HT1080 (cell line): Measurements from ENCODE around the gene MAG. TPM values are rescaled to one million over a fixed set of nuclear protein-coding genes. Genes with fewer than 3 reads are reported as not detected.
"Not testable (repeated sequence)": the region's sequence is repeated elsewhere in the genome, so short reads cannot be mapped to it uniquely, and the experiment has no call there.

Experiments
- DNase-seq: peaks from one replicate; pipeline ENCODE4 v3.0.0-alpha.2; 2015; ENCODE audit warnings: low read depth
- total RNA-seq: library from RNA; depleted of rRNA; stranded (reverse); fragments of >200 nt; shearing (Covaris generic); gene quantifications from 2 replicates; pipeline ENCODE4 v1.2.3, GENCODE V29; 2014; rRNA removed

The MAG gene
- total RNA-seq, 1 experiment from 2014 or later = not detected

GRCh38 chr19:35358834-35359233 lies 66.9 kb downstream of the MAG start:
- not testable (repeated sequence) for DNase-seq

- DNase-seq = not testable (repeated sequence)
These were observed 67.4 kb downstream of the MAG start for GRCh38 chr19:35359395-35359794.

GRCh38 chr19:35360081-35360480 lies 68.1 kb downstream of the MAG start:
- not testable (repeated sequence) for DNase-seq

- no peak for DNase-seq
These were observed 69.0 kb downstream of the MAG start for GRCh38 chr19:35360880-35361420.

DNA sequence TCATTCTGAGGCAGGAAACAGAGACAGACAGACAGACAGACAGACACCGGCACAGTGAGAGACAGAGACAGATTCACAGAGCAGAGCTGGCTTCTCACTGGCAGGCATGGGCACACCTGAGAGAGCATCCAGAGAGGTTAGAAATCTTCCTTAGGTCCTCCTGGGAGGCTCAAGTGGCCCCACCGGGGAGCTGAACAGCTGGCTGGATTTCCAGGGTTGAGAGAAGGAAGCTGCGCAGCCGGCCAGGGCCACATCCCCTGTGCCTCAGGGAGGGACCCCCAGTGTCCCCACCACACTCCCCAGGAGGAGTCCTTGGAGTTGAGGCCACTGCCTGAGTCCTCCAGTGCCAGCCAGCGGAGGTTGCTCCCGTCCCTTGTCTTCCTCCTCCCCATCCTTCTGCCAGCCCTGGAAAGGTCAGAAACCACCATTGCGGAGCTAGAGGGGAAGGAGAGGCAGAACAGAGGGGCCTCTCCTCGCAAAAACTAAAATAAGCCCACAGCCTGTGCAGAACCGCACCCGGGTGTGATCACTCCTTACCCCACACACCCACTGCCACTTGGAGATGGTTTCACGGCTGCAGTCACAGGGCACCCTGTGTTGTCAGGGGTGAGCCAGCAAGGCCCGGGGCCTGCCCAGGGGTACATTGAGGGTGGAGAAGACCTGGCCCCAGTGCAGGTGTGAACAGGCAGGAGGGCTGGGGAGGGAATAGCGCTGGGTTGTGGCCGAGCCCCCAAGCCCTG lies 70.5 kb downstream of the MAG start:
- no peak for DNase-seq

DNA sequence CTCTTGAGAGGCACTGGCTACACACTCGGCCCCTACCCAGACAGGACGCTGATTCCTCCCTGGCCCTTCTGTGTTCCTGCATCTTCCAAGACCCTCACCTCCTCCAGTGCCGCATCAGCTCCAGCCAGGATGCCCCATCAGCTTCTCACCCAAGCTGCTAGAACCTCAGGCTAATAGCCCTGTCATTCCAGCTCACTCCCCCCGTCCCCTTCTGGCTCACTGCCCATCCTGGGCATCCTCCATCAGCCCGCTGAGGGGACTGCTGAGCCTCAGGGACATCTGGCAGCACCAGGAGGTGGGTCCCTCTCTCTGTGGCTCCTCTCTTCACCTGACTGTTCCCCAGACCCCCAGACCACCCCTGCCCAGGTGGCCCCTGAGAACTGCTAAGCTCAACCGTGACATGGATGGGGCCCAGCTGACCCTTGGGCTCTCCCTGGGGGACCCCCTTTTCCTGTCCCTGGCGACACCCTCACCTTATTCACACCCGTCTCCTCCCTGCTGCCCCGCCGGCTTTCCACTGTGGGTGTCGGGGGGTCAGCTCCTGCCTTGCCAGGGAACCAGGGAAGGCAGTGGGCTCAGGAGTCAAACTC lies 71.1 kb downstream of the MAG start:
- DNase-seq = no peak

Other genes with a start within 250 kb of the MAG start
- not detected in 2 replicates for gene FXYD3, start 176.3 kb upstream of the MAG start, total RNA-seq
- gene LGI4, start 157.1 kb upstream of the MAG start, total RNA-seq = not detected in 2 replicates
- gene FXYD1, start 153.3 kb upstream of the MAG start, total RNA-seq = not detected in 2 replicates
- 0.66 and 1.7 TPM in 2 replicates for gene FXYD7, start 148.9 kb upstream of the MAG start, total RNA-seq
- gene FXYD5, start 137.4 kb upstream of the MAG start, total RNA-seq = 255 and 385 TPM in 2 replicates
- not detected in 2 replicates for gene FAM187B, start 63.4 kb upstream of the MAG start, total RNA-seq
- 0.23 and 1.3 TPM in 2 replicates for gene LSR, start 43.2 kb upstream of the MAG start, total RNA-seq
- 106 and 129 TPM in 2 replicates for gene USF2, start 23.2 kb upstream of the MAG start, total RNA-seq
- not detected in 2 replicates for gene HAMP, start 9.6 kb upstream of the MAG start, total RNA-seq
- gene CD22, start 37.0 kb downstream of the MAG start, total RNA-seq = 23.2 and 27.6 TPM in 2 replicates
- 0.06 TPM in 1 of 2 replicates, not detected in the other for gene FFAR1, start 55.7 kb downstream of the MAG start, total RNA-seq
- gene FFAR3, start 66.3 kb downstream of the MAG start, total RNA-seq = 0.11 TPM in 1 of 2 replicates, not detected in the other
- gene GPR42, start 78.9 kb downstream of the MAG start, total RNA-seq = not detected in 2 replicates
- gene FFAR2, start 156.1 kb downstream of the MAG start, total RNA-seq = not detected in 2 replicates
- gene KRTDAP, start 198.3 kb downstream of the MAG start, total RNA-seq = not detected in 2 replicates
- gene DMKN, start 221.5 kb downstream of the MAG start, total RNA-seq = 34.4 and 53.0 TPM in 2 replicates
- gene SBSN, start 236.2 kb downstream of the MAG start, total RNA-seq = 3.0 and 14.9 TPM in 2 replicates
- not detected in 2 replicates for gene GAPDHS, start 241.3 kb downstream of the MAG start, total RNA-seq